Effector memory CD8-positive, alpha-beta T cell (primary cell): ENCODE data around the gene GALNTL6.

ENCODE experiments used
- ATAC-seq: fragments of 150-1000 bp; cut with Tn5 transposase; replicated peaks from 2 replicates; pipeline ENCODE4 v1.10.0; 2021; ENCODE audit warnings: mild to moderate bottlenecking, moderate library complexity
- DNase-seq, 3 experiments: peaks; one replicate each; pipeline ENCODE4 v3.0.0; 2021
- H3K27ac Mint-ChIP-seq, 2 donors: one replicate each; pipeline ENCODE4 v1.8.0; 2022; ENCODE audit warnings: mild to moderate bottlenecking in 2 of 2, mixed read lengths in 2 of 2, moderate library complexity in 2 of 2
- H3K27me3 Mint-ChIP-seq, 2 donors: one replicate each; pipeline ENCODE4 v1.8.0; 2022; ENCODE audit warnings: mixed read lengths in 2 of 2
- H3K36me3 Mint-ChIP-seq: one replicate; pipeline ENCODE4 v1.8.0; 2022; ENCODE audit warnings: mild to moderate bottlenecking, moderate library complexity, mixed read lengths; ENCODE audit not compliant: insufficient read depth
- H3K4me1 Mint-ChIP-seq, 2 donors: one replicate each; pipeline ENCODE4 v1.8.0; 2022; ENCODE audit warnings: low read depth in 2 of 2, mixed read lengths in 2 of 2
- H3K4me3 Mint-ChIP-seq, 2 donors: one replicate each; pipeline ENCODE4 v1.8.0; 2022; ENCODE audit warnings: mild to moderate bottlenecking in 2 of 2, mixed read lengths in 2 of 2, moderate library complexity in 2 of 2
- H3K9me3 Mint-ChIP-seq, 2 donors: one replicate each; pipeline ENCODE4 v1.8.0; 2022; ENCODE audit warnings: mixed read lengths in 2 of 2

Gene GALNTL6

GRCh38 chr4:172256820-172257219 lies 443.6 kb downstream of the GALNTL6 start:
- Mint-ChIP-seq H3K9me3 (peaks cover 10 to 16% of the 10 kb centered on the region in 2 donors), H3K36me3 (no peaks in the 10 kb centered on the region), H3K4me3 (no peak overlapping the region), H3K27me3 (no peaks in the 10 kb centered on the region), H3K4me1 (no peaks in the 10 kb centered on the region), H3K27ac (no peak overlapping the region)
- ATAC-seq, result no peak
- DNase-seq, result no peak

DNA sequence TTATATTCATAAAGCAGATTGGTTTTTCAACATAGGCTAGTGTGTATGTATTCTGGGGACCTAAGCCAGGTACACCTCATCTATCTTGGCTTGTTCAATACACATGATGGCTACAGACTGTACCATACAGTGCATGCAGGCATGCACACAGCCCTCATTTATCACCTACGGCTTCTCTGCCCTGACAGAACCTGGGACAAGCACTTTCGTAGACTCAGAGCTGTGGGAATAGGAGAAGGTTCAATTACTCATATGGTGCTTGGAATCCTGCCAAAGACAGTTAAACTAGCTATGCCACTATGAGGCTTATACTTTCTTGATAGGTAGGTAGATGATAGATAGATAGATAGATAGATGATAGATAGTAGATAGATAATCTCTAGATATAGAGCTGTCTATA lies 457.2 kb downstream of the GALNTL6 start:
- Mint-ChIP-seq H3K27me3 (no peaks in the 10 kb centered on the region), H3K4me1 (no peaks in the 10 kb centered on the region), H3K4me3 (no peak overlapping the region), H3K9me3 (peaks cover 7 to 8% of the 10 kb centered on the region in 2 donors), H3K27ac (no peak overlapping the region), H3K36me3 (no peaks in the 10 kb centered on the region)
- no peak for DNase-seq
- ATAC-seq, result no peak

GRCh38 chr4:172287117-172287516 lies 473.9 kb downstream of the GALNTL6 start:
- Mint-ChIP-seq H3K4me1 (no peaks in the 10 kb centered on the region), H3K9me3 (peaks cover 11 to 20% of the 10 kb centered on the region in 2 donors), H3K27ac (no peak overlapping the region), H3K4me3 (no peak overlapping the region), H3K27me3 (no peaks in the 10 kb centered on the region), H3K36me3 (no peaks in the 10 kb centered on the region)
- ATAC-seq, result no peak
- DNase-seq, result no peak

DNA sequence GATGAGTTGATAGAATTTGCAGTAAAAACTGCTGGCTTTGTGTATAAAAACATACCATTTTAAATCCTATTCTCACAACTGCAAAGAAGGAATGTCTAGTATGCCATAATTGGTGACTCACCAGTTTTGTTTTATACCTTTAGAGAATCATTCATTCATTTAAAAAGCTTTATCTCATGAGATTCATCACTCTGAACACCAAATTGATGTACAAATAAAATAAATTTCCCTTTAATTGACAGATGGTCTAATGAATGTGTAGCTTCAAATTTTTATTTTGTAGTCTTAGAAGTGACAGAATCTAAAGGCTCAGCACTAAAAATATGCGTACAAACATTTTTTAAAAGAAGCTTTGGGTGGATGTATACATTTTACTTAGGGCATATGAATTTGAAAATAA lies 492.5 kb downstream of the GALNTL6 start:
- Mint-ChIP-seq H3K27ac (no peak overlapping the region), H3K4me1 (no peaks in the 10 kb centered on the region), H3K4me3 (no peak overlapping the region), H3K9me3 (peaks cover 4 to 7% of the 10 kb centered on the region in 2 donors), H3K36me3 (peaks cover 2% of the 10 kb centered on the region), H3K27me3 (no peaks in the 10 kb centered on the region)
- DNase-seq, result no peak
- ATAC-seq, result no peak

- H3K9me3 Mint-ChIP-seq, result peaks cover 0 to 2% of the 10 kb centered on the region in 2 donors
- ATAC-seq (no peak), DNase-seq (no peak)
- no peaks in the 10 kb centered on the region for H3K4me1 Mint-ChIP-seq
- H3K36me3 Mint-ChIP-seq, result peaks cover 1% of the 10 kb centered on the region
- H3K4me3 Mint-ChIP-seq, result no peak overlapping the region
- H3K27me3 Mint-ChIP-seq, result no peaks in the 10 kb centered on the region
- no peak overlapping the region for H3K27ac Mint-ChIP-seq
These were observed 494.9 kb downstream of the GALNTL6 start for GRCh38 chr4:172308078-172308477.

DNA sequence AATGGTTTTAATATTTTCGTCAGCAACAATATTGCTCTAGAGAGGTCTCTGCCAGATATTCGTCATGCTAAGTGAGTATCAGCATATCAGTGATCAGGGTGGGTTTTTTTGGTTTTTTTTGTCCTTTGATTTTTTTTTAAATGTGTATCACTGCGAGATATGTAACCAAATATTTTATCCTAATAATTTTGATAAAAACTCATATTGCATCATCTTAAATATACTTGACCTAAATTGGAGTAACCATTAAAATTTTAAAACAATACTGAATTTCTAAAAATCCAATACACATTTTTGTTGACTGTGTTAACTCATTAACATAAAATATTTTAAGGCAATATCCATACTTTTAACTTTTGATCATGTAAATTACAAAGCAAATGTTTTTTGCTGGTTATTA lies 498.5 kb downstream of the GALNTL6 start:
- Mint-ChIP-seq H3K27me3 (no peaks in the 10 kb centered on the region), H3K9me3 (peaks cover 0 to 3% of the 10 kb centered on the region in 2 donors), H3K4me1 (no peaks in the 10 kb centered on the region), H3K27ac (no peak overlapping the region), H3K4me3 (no peak overlapping the region), H3K36me3 (peaks cover 3% of the 10 kb centered on the region)
- DNase-seq (no peak), ATAC-seq (no peak)

- no peak for ATAC-seq
- Mint-ChIP-seq H3K27ac (no peak overlapping the region), H3K4me1 (no peaks in the 10 kb centered on the region), H3K36me3 (peaks cover 3% of the 10 kb centered on the region), H3K9me3 (peaks cover 8 to 12% of the 10 kb centered on the region in 2 donors), H3K4me3 (no peak overlapping the region), H3K27me3 (no peaks in the 10 kb centered on the region)
- no peak for DNase-seq
These were observed 510.1 kb downstream of the GALNTL6 start for GRCh38 chr4:172323288-172323687.

DNA sequence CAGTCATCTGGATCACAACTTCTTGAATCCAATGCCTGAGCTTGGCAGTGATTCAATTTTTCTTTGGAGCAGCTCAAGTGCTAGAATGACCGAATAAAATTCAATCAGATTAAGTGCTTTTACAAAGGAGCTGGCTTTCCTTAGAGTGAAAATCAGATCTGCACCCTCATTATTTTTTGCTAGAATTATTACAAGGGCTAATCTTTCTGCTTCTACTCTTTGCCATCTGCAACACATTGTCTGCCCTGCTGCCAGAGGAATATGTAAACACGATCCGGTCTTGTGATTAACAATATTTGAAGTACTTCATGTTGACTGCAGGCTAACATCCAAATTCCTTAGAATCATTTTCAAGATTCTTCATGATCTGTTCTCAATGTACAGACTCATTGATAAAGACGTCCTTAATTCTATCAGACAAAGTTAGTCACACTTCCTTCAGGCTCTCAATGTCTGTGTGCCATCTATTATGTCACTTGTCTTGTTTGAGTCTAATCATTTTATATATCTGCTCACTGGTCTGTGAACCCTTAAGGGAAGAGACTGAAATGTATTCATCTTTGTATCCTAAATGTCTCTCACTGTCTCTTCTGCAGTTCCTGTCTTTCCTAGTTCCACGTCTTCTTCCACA lies 531.2 kb downstream of the GALNTL6 start:
- ATAC-seq, result no peak
- Mint-ChIP-seq H3K4me1 (no peaks in the 10 kb centered on the region), H3K36me3 (no peaks in the 10 kb centered on the region)

GRCh38 chr4:172348426-172348825 lies 535.2 kb downstream of the GALNTL6 start:
- Mint-ChIP-seq H3K4me1 (no peaks in the 10 kb centered on the region), H3K4me3 (no peak overlapping the region), H3K36me3 (no peaks in the 10 kb centered on the region), H3K27ac (no peak overlapping the region), H3K9me3 (peaks cover 0 to 15% of the 10 kb centered on the region in 2 donors), H3K27me3 (no peaks in the 10 kb centered on the region)
- no peak for DNase-seq
- ATAC-seq, result no peak

More for the DNA sequence above, 531.2 kb downstream of the GALNTL6 start:
- peaks cover 0 to 15% of the 10 kb centered on the region in 2 donors for H3K9me3 Mint-ChIP-seq
- no peaks in the 10 kb centered on the region for H3K27me3 Mint-ChIP-seq
- no peak overlapping the region for H3K4me3 Mint-ChIP-seq
- DNase-seq, result no peak
- no peak overlapping the region for H3K27ac Mint-ChIP-seq

GRCh38 chr4:172352356-172352755 lies 539.2 kb downstream of the GALNTL6 start:
- H3K36me3 Mint-ChIP-seq, result no peaks in the 10 kb centered on the region

DNA sequence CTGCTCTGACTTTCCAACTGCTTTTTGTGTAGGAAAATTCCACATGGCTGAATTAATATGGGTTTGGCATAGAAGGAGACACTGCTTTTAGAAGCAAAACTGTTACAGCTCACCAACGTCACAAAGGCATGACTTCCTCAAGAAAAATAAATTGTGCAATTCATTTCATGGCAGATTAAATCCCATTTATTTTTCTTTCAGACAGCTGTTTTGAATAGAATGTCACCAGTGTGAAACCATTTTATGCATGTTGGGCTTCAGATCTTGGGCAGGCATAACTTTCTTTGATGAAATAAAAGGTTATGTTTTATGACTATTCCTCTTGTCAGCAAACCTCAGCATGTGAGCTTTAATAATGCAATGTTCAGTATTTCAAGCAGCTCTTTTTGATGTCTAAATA lies 542.8 kb downstream of the GALNTL6 start:
- no peak for DNase-seq

More at GRCh38 chr4:172352356-172352755, 539.2 kb downstream of the GALNTL6 start:
- Mint-ChIP-seq H3K27ac (no peak overlapping the region), H3K9me3 (no peaks in the 10 kb centered on the region), H3K27me3 (no peaks in the 10 kb centered on the region), H3K4me3 (no peak overlapping the region), H3K4me1 (no peaks in the 10 kb centered on the region)
- DNase-seq (no peak), ATAC-seq (no peak)

DNA sequence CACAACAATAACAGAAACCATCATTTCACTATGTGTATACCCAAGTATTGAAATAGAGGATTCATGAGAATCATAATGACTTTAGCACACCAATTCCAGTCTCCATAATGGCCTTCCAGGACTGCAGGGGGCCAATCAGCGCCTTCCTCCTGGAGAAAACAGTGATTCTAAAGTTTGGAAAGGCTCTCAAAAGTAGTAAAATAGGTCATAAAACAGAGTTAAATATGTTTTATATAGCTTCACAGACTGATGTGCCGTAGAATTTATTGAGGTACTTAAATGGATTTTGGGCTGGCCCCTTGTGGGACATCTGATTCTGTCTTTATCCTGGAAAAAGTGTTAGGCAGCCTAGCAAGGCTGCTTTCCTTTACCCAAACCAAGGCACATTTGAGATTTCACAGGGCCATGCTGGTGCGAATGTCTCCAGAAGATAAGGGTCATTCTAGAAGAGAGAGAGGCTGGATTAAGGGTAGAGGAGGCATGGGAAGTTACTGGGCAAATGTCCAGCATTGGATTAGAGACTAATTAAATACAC lies 543.9 kb downstream of the GALNTL6 start:
- no peaks in the 10 kb centered on the region for H3K27me3 Mint-ChIP-seq
- DNase-seq (no peak), ATAC-seq (no peak)
- H3K9me3 Mint-ChIP-seq, result no peaks in the 10 kb centered on the region
- H3K27ac Mint-ChIP-seq, result no peak overlapping the region
- no peaks in the 10 kb centered on the region for H3K36me3 Mint-ChIP-seq
- H3K4me3 Mint-ChIP-seq, result no peak overlapping the region
- no peaks in the 10 kb centered on the region for H3K4me1 Mint-ChIP-seq

More for the DNA sequence above, 542.8 kb downstream of the GALNTL6 start:
- Mint-ChIP-seq H3K36me3 (no peaks in the 10 kb centered on the region), H3K27ac (no peak overlapping the region), H3K4me1 (no peaks in the 10 kb centered on the region), H3K4me3 (no peak overlapping the region), H3K9me3 (no peaks in the 10 kb centered on the region), H3K27me3 (no peaks in the 10 kb centered on the region)
- ATAC-seq, result no peak

- Mint-ChIP-seq H3K36me3 (no peaks in the 10 kb centered on the region), H3K9me3 (peaks cover 4 to 8% of the 10 kb centered on the region in 2 donors), H3K27ac (no peak overlapping the region), H3K27me3 (no peaks in the 10 kb centered on the region), H3K4me3 (no peak overlapping the region), H3K4me1 (no peaks in the 10 kb centered on the region)
- ATAC-seq, result no peak
- DNase-seq, result no peak
These were observed 549.4 kb downstream of the GALNTL6 start for GRCh38 chr4:172362569-172362968.

GRCh38 chr4:172369471-172369959 lies 556.3 kb downstream of the GALNTL6 start:
- H3K36me3 Mint-ChIP-seq, result no peaks in the 10 kb centered on the region
- ATAC-seq (no peak), DNase-seq (no peak)
- H3K4me3 Mint-ChIP-seq, result no peak overlapping the region
- H3K4me1 Mint-ChIP-seq, result no peaks in the 10 kb centered on the region
- H3K27ac Mint-ChIP-seq, result no peak overlapping the region
- H3K27me3 Mint-ChIP-seq, result no peaks in the 10 kb centered on the region
- H3K9me3 Mint-ChIP-seq, result peaks cover 0 to 7% of the 10 kb centered on the region in 2 donors
